ENCODE results near the gene HIBADH. TPM values are rescaled to one million over a fixed set of nuclear protein-coding genes. Genes with fewer than 3 reads are reported as not detected.

HIBADH gene
- polyA plus RNA-seq, 1 donor (not counting 4 experiments of a cell fraction or from before 2014, with no cell fraction given) = 42.6 TPM

DNA sequence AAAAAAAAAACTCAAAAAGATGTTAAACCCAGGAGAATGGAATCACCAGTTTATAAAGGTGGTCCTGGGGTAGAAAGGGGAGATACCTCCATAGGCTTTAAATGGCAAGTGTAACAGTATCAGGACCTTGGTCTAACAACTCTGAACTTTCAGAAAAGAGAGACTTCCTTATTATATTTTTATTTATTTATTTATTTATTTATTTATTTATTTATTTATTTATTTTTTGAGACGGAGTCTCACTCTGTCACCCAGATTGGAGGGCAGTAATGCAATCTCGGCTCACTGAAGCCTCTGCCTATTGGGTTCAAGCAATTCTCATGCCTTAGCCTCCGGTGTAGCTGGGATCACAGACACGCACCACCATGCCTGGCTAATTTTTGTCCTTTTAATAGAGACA lies 12.4 kb downstream of the HIBADH start:
- TF ChIP-seq EZH2 (IDR thresholded peaks at IDR 0.05; ENCODE audit: low read length) = no peak
- TF ChIP-seq, protein P1, sequence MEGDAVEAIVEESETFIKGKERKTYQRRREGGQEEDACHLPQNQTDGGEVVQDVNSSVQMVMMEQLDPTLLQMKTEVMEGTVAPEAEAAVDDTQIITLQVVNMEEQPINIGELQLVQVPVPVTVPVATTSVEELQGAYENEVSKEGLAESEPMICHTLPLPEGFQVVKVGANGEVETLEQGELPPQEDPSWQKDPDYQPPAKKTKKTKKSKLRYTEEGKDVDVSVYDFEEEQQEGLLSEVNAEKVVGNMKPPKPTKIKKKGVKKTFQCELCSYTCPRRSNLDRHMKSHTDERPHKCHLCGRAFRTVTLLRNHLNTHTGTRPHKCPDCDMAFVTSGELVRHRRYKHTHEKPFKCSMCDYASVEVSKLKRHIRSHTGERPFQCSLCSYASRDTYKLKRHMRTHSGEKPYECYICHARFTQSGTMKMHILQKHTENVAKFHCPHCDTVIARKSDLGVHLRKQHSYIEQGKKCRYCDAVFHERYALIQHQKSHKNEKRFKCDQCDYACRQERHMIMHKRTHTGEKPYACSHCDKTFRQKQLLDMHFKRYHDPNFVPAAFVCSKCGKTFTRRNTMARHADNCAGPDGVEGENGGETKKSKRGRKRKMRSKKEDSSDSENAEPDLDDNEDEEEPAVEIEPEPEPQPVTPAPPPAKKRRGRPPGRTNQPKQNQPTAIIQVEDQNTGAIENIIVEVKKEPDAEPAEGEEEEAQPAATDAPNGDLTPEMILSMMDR (optimal IDR thresholded peaks at IDR 0.05 in 1 of 3, IDR thresholded peaks at IDR 0.05 in 1 of 3, conservative IDR thresholded peaks at IDR 0.05 in 1 of 3; ENCODE audit: extremely low read depth in 1 of 3, insufficient read depth in 2 of 3, low read length in 3 of 3) = no peak
- Histone ChIP-seq H3K9ac (ENCODE audit: control insufficient read depth, extremely low read depth, insufficient read depth, low read length) (no peak overlapping the region), H3K4me1 (ENCODE audit: control insufficient read depth, extremely low read depth, insufficient read depth, low read length) (no peaks in the 10 kb centered on the region), H3K4me3 (ENCODE audit: control insufficient read depth in 2 of 3, extremely low read depth in 1 of 3, insufficient read depth in 2 of 3, low read depth in 1 of 3, low read length in 3 of 3) (no peak overlapping the region), H3K27me3 (ENCODE audit: control insufficient read depth, extremely low read depth, insufficient read depth, low read length) (no peaks in the 10 kb centered on the region), H3K9me3 (ENCODE audit: control insufficient read depth, low read depth, low read length) (no peaks in the 10 kb centered on the region), H2AFZ (ENCODE audit: control insufficient read depth, low read length) (no peak overlapping the region), H3K79me2 (ENCODE audit: control insufficient read depth, insufficient read depth, low read length) (no peaks in the 10 kb centered on the region), H3K36me3 (ENCODE audit: control insufficient read depth in 2 of 2, extremely low read depth in 1 of 2, insufficient read depth in 2 of 2, low read length in 2 of 2) (peaks cover 0 to 4% of the 10 kb centered on the region in 2 experiments), H3K4me2 (ENCODE audit: control insufficient read depth, extremely low read depth, insufficient read depth, low read depth, low read length) (no peak overlapping the region), H3K27ac (ENCODE audit: control insufficient read depth, insufficient read depth, low read length) (no peak overlapping the region), H3K9me1 (ENCODE audit: control insufficient read depth, extremely low read depth, insufficient read depth, low read length) (no peaks in the 10 kb centered on the region), H4K20me1 (ENCODE audit: control insufficient read depth, extremely low read depth, insufficient read depth, low read length) (no peaks in the 10 kb centered on the region)
- dilution Hi-C loops (cut with MboI; ENCODE audit: extremely low pct_ligation_motif_present, low sequenced_read_pairs) = no loop called here
- FAIRE-seq = no peak
- no peak for DNase-seq (ENCODE audit: low read depth, low spot score)

DNA sequence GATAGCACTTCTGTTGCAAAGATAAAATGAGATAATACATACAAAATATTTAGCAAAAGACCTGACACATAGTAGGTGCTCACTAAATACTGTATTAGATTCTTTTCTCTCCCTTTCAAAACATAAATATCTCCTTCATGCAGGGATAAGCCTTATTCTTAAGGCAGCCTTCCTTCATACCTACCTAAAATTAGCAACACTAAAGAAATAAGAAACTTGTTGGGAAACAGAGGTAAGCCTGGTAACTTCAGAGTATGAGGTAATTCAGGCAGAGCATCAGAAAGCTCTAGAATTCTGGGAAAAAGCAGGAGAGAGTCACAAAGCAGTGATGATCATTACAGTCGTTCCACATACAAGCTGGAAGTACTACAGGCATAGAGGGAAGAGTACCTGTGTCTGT lies 15.2 kb downstream of the HIBADH start:
- Histone ChIP-seq H3K27ac (ENCODE audit: control insufficient read depth, insufficient read depth, low read length) (no peak overlapping the region), H3K4me1 (ENCODE audit: control insufficient read depth, extremely low read depth, insufficient read depth, low read length) (no peaks in the 10 kb centered on the region), H3K36me3 (ENCODE audit: control insufficient read depth in 2 of 2, extremely low read depth in 1 of 2, insufficient read depth in 2 of 2, low read length in 2 of 2) (peaks cover 0 to 4% of the 10 kb centered on the region in 2 experiments), H3K9me3 (ENCODE audit: control insufficient read depth, low read depth, low read length) (no peaks in the 10 kb centered on the region), H4K20me1 (ENCODE audit: control insufficient read depth, extremely low read depth, insufficient read depth, low read length) (no peaks in the 10 kb centered on the region), H3K79me2 (ENCODE audit: control insufficient read depth, insufficient read depth, low read length) (no peaks in the 10 kb centered on the region), H3K9me1 (ENCODE audit: control insufficient read depth, extremely low read depth, insufficient read depth, low read length) (no peaks in the 10 kb centered on the region), H3K27me3 (ENCODE audit: control insufficient read depth, extremely low read depth, insufficient read depth, low read length) (no peaks in the 10 kb centered on the region), H3K9ac (ENCODE audit: control insufficient read depth, extremely low read depth, insufficient read depth, low read length) (no peak overlapping the region), H3K4me2 (ENCODE audit: control insufficient read depth, extremely low read depth, insufficient read depth, low read depth, low read length) (no peak overlapping the region), H2AFZ (ENCODE audit: control insufficient read depth, low read length) (no peak overlapping the region), H3K4me3 (ENCODE audit: control insufficient read depth in 2 of 3, extremely low read depth in 1 of 3, insufficient read depth in 2 of 3, low read depth in 1 of 3, low read length in 3 of 3) (no peak overlapping the region)
- dilution Hi-C loops (cut with MboI; ENCODE audit: extremely low pct_ligation_motif_present, low sequenced_read_pairs) = no loop called here
- FAIRE-seq (no peak), DNase-seq (ENCODE audit: low read depth, low spot score) (no peak)
- TF ChIP-seq, protein P1 (optimal IDR thresholded peaks at IDR 0.05 in 1 of 3, IDR thresholded peaks at IDR 0.05 in 1 of 3, conservative IDR thresholded peaks at IDR 0.05 in 1 of 3; ENCODE audit: extremely low read depth in 1 of 3, insufficient read depth in 2 of 3, low read length in 3 of 3) = no peak
- TF ChIP-seq EZH2 (IDR thresholded peaks at IDR 0.05; ENCODE audit: low read length) = no peak
